Smooth muscle cell (in vitro differentiated cells): ENCODE measurements around the gene SRGAP1. TPM values are rescaled to one million over a fixed set of nuclear protein-coding genes. Genes with fewer than 3 reads are reported as not detected.

Experiments used
- DNase-seq: peaks from one replicate; lab custom pipeline; 2025; ENCODE audit not compliant: unreplicated experiment; lab: John Stamatoyannopoulos, UW
- H2AFZ ChIP-seq: fragments of 200-600 bp; sonication (generic); 2 replicates; pipeline ENCODE4 v1.6.0; 2016; ENCODE audit warnings: antibody characterized with exemption, low read depth, mild to moderate bottlenecking
- H3F3A ChIP-seq: fragments of 200-600 bp; sonication (generic); 2 replicates; pipeline ENCODE4 v1.6.0; 2017; ENCODE audit warnings: antibody characterized with exemption, low read depth
- H3K27ac ChIP-seq: fragments of 200-600 bp; sonication (generic); 2 replicates; pipeline ENCODE4 v1.5.1; 2016; ENCODE audit warnings: low read depth, mild to moderate bottlenecking
- H3K27me3 ChIP-seq: fragments of 200-600 bp; sonication (generic); 2 replicates; pipeline ENCODE4 v1.6.1; 2016; ENCODE audit warnings: low read depth, mild to moderate bottlenecking
- H3K36me3 ChIP-seq: fragments of 200-600 bp; sonication (generic); 2 replicates; pipeline ENCODE4 v1.5.1; 2016; ENCODE audit warnings: low read depth
- H3K4me1 ChIP-seq: fragments of 200-600 bp; sonication (generic); 2 replicates; pipeline ENCODE4 v1.5.1; 2016; ENCODE audit warnings: low read depth
- H3K4me2 ChIP-seq: fragments of 200-600 bp; sonication (generic); 2 replicates; pipeline ENCODE4 v1.6.0; 2016; ENCODE audit warnings: mild to moderate bottlenecking
- H3K4me3 ChIP-seq: fragments of 200-600 bp; sonication (generic); 2 replicates; pipeline ENCODE4 v1.5.1; 2016; ENCODE audit warnings: mild to moderate bottlenecking
- H3K79me2 ChIP-seq: fragments of 200-600 bp; sonication (generic); 2 replicates; pipeline ENCODE4 v1.6.0; 2016; ENCODE audit warnings: low read depth, mild to moderate bottlenecking
- H3K9ac ChIP-seq: fragments of 200-600 bp; sonication (generic); 2 replicates; pipeline ENCODE4 v1.6.0; 2016; ENCODE audit warnings: low read depth
- H3K9me3 ChIP-seq: fragments of 200-600 bp; sonication (generic); replicated peaks from 2 replicates; pipeline ENCODE4 v1.5.1; 2016; ENCODE audit warnings: low read depth
- H4K20me1 ChIP-seq: fragments of 200-600 bp; sonication (generic); 2 replicates; pipeline ENCODE4 v1.6.0; 2016; ENCODE audit warnings: low read depth
- CTCF ChIP-seq: fragments of 200-600 bp; sonication (generic); IDR thresholded peaks from 2 replicates; pipeline ENCODE4 v1.5.1; 2017; ENCODE audit warnings: borderline replicate concordance, mild to moderate bottlenecking, antibody characterized with exemption; ENCODE audit not compliant: insufficient read depth, poor library complexity, severe bottlenecking
- WGBS: methylation state at CpG from one replicate; pipeline ENCODE4 v1.1.7; 2016; ENCODE audit warnings: low lambda C conversion rate; 5-methylcytosine and 5-hydroxymethylcytosine counted together
- polyA plus RNA-seq: library from polyadenylated mRNA; unstranded; fragments of >200 nt; fragmentation: Nextera tagmentation; extraction: Ambion mirVana; gene quantifications from 2 replicates; pipeline ENCODE4 v1.2.1, GENCODE V29; 2016
- total RNA-seq: library from RNA; depleted of rRNA; stranded (reverse); fragments of >200 nt; gene quantifications from 2 replicates; pipeline ENCODE4 v1.2.3, GENCODE V29; 2014

SRGAP1 gene
- total and polyA plus RNA-seq, 2 experiments from 2014 or later = 4.0 to 5.9 TPM

- Histone ChIP-seq H3F3A (no peaks in the 10 kb centered on the region), H3K4me2 (no peak overlapping the region), H3K4me3 (no peak overlapping the region), H3K9me3 (no peaks in the 10 kb centered on the region), H2AFZ (no peak overlapping the region), H3K27ac (no peak overlapping the region), H3K79me2 (no peaks in the 10 kb centered on the region), H3K27me3 (no peaks in the 10 kb centered on the region), H4K20me1 (no peaks in the 10 kb centered on the region), H3K36me3 (no peaks in the 10 kb centered on the region), H3K4me1 (no peaks in the 10 kb centered on the region), H3K9ac (no peak overlapping the region)
- TF ChIP-seq CTCF = no peak
- 81% methylated on average over 4 of the region's 4 CpGs for WGBS
- no peak for DNase-seq
Observed at GRCh38 chr12:63980211-63980610, 135.7 kb downstream of the SRGAP1 start.

GRCh38 chr12:63981343-63981742, 136.8 kb downstream of the SRGAP1 start:
- H3K9ac ChIP-seq = no peak overlapping the region
- WGBS = 86% methylated on average over 2 of the region's 2 CpGs
- no peak overlapping the region for H3K4me2 ChIP-seq
- no peak for TF ChIP-seq CTCF
- H2AFZ ChIP-seq = no peak overlapping the region
- no peaks in the 10 kb centered on the region for H3K79me2 ChIP-seq
- H3K4me3 ChIP-seq = no peak overlapping the region
- no peaks in the 10 kb centered on the region for H3K27me3 ChIP-seq
- no peaks in the 10 kb centered on the region for H3K4me1 ChIP-seq
- H4K20me1 ChIP-seq = no peaks in the 10 kb centered on the region
- no peak overlapping the region for H3K27ac ChIP-seq
- H3K36me3 ChIP-seq = no peaks in the 10 kb centered on the region
- DNase-seq = no peak
- no peaks in the 10 kb centered on the region for H3K9me3 ChIP-seq
- H3F3A ChIP-seq = no peaks in the 10 kb centered on the region

- Histone ChIP-seq H3K36me3 (no peaks in the 10 kb centered on the region), H2AFZ (no peak overlapping the region), H3K4me1 (no peaks in the 10 kb centered on the region), H3K79me2 (no peaks in the 10 kb centered on the region), H3F3A (no peaks in the 10 kb centered on the region), H3K4me3 (no peak overlapping the region), H4K20me1 (no peaks in the 10 kb centered on the region), H3K4me2 (peak overlapping the region; percentile 29), H3K9me3 (no peaks in the 10 kb centered on the region), H3K9ac (no peak overlapping the region), H3K27ac (no peak overlapping the region), H3K27me3 (no peaks in the 10 kb centered on the region)
- TF ChIP-seq CTCF = no peak
- WGBS = 87% methylated on average over 4 of the region's 4 CpGs
- DNase-seq = no peak
Observed at GRCh38 chr12:63982604-63983295, 138.2 kb downstream of the SRGAP1 start.

- no peak for TF ChIP-seq CTCF
- Histone ChIP-seq H3K27me3 (no peaks in the 10 kb centered on the region), H3K9me3 (no peaks in the 10 kb centered on the region), H3K36me3 (no peaks in the 10 kb centered on the region), H2AFZ (no peak overlapping the region), H3F3A (no peaks in the 10 kb centered on the region), H3K9ac (no peak overlapping the region), H3K4me3 (no peak overlapping the region), H4K20me1 (no peaks in the 10 kb centered on the region), H3K4me2 (no peak overlapping the region), H3K4me1 (no peaks in the 10 kb centered on the region), H3K79me2 (no peaks in the 10 kb centered on the region), H3K27ac (no peak overlapping the region)
- no peak for DNase-seq
Observed at GRCh38 chr12:63985456-63985855, 141.0 kb downstream of the SRGAP1 start.
